Nephron progenitor cell (in vitro differentiated cells): ENCODE data around the gene RPAP3.

ENCODE experiments used
- DNase-seq: peaks from one replicate; pipeline ENCODE4 v3.0.0; 2021
- H3K27ac Mint-ChIP-seq: 2 replicates; pipeline ENCODE4 v1.8.0; 2021; ENCODE audit warnings: mild to moderate bottlenecking, moderate library complexity, mixed read lengths
- H3K27me3 Mint-ChIP-seq: 2 replicates; pipeline ENCODE4 v1.8.0; 2021; ENCODE audit warnings: mild to moderate bottlenecking, low read depth, mixed read lengths; ENCODE audit not compliant: poor library complexity
- H3K36me3 Mint-ChIP-seq: 2 replicates; pipeline ENCODE4 v1.8.0; 2021; ENCODE audit warnings: low read depth, mixed read lengths
- H3K4me1 Mint-ChIP-seq: 2 replicates; pipeline ENCODE4 v1.8.0; 2021; ENCODE audit warnings: mixed read lengths
- H3K4me3 Mint-ChIP-seq: 2 replicates; pipeline ENCODE4 v1.8.0; 2021; ENCODE audit warnings: mild to moderate bottlenecking, moderate library complexity, mixed read lengths
- H3K9me3 Mint-ChIP-seq: 2 replicates; pipeline ENCODE4 v1.8.0; 2021; ENCODE audit warnings: mild to moderate bottlenecking, moderate library complexity, mixed read lengths
- TF ChIP-seq, protein P1 (sequence below): fragments of 200-600 bp; sonication (generic); IDR thresholded peaks from 2 replicates; pipeline ENCODE4 v1.5.0; 2021; ENCODE audit warnings: antibody characterized with exemption

Gene RPAP3

DNA sequence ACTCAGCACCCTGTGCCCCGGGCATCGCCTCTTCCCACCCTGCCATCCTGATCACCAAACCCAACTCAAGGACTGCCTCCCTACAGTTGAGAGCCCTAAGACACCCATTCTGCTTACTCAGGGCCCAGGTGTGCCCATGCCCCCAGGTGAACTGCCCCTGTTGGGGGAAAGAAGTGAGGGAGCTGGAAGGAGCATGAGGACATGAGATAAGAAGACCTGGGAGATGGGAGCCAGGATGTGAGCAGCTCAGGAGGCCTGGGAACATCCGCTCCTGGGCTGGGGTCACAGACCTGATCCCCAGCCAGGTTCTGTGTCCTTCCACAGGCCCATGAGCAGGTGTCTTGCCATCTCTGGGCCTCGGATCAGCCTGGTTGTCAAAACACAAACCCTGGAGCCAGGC is 46.3 kb upstream of the RPAP3 start:
- H3K9me3 Mint-ChIP-seq, result no peaks in the 10 kb centered on the region
- no peak overlapping the region for H3K27ac Mint-ChIP-seq
- H3K36me3 Mint-ChIP-seq, result peaks cover 11% of the 10 kb centered on the region
- H3K4me1 Mint-ChIP-seq, result peaks cover 70% of the 10 kb centered on the region
- no peak overlapping the region for H3K4me3 Mint-ChIP-seq
- no peaks in the 10 kb centered on the region for H3K27me3 Mint-ChIP-seq
- TF ChIP-seq, protein P1, sequence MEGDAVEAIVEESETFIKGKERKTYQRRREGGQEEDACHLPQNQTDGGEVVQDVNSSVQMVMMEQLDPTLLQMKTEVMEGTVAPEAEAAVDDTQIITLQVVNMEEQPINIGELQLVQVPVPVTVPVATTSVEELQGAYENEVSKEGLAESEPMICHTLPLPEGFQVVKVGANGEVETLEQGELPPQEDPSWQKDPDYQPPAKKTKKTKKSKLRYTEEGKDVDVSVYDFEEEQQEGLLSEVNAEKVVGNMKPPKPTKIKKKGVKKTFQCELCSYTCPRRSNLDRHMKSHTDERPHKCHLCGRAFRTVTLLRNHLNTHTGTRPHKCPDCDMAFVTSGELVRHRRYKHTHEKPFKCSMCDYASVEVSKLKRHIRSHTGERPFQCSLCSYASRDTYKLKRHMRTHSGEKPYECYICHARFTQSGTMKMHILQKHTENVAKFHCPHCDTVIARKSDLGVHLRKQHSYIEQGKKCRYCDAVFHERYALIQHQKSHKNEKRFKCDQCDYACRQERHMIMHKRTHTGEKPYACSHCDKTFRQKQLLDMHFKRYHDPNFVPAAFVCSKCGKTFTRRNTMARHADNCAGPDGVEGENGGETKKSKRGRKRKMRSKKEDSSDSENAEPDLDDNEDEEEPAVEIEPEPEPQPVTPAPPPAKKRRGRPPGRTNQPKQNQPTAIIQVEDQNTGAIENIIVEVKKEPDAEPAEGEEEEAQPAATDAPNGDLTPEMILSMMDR, result no peak
- DNase-seq, result no peak

DNA sequence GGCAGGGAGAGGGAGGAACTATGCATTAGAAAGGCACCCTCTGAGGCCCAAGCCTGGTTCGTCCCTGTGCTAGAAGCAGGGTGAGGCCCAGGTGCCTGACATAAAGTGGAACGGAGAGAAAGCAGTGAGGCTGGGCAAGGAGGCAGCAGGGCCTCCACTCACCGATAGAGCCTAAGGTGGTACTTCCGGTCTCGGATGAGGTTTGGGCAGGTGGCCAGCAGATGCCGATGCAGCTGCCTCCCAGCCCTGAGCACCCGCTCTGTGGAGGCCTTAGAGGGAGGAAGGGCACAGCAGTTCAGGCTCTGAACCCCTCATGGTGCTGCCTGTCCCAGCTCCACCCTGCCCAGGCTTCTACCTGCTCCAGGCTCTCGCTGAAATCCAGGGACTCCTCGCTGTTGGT is 45.7 kb upstream of the RPAP3 start:
- no peaks in the 10 kb centered on the region for H3K27me3 Mint-ChIP-seq
- no peaks in the 10 kb centered on the region for H3K9me3 Mint-ChIP-seq
- no peak overlapping the region for H3K4me3 Mint-ChIP-seq
- H3K4me1 Mint-ChIP-seq, result peaks cover 70% of the 10 kb centered on the region
- TF ChIP-seq, protein P1, result no peak
- H3K27ac Mint-ChIP-seq, result peak overlapping the region; percentile 87
- no peak for DNase-seq
- H3K36me3 Mint-ChIP-seq, result peaks cover 15% of the 10 kb centered on the region

DNA sequence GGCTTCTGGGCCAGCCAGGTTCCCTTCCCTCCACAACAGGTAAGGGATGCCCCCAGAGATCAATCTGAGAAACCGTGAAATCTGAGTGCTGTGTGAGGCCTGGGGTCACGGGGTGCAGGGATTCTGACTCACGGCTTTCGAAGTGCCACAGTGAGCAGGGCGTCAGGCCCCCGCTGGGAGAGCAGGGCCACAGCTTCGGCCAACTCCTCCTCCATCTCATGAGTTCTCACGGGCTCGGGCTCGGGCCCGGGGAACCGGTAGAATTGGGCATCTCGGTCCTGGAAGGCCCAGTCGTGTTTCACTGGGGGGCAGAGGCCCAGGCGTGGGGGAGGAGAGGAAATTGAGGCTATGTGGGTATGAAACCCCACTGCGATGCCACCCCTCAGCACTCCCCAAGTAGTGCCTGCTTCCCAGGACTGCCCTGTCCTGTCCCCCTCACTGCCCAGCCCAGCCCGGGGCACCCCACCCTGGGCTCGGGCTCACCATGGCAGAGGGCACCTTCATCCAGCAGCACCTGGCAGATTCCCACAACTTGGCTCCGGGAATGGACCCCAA is 45.2 kb upstream of the RPAP3 start:
- TF ChIP-seq, protein P1, result no peak
- H3K9me3 Mint-ChIP-seq, result no peaks in the 10 kb centered on the region
- no peak for DNase-seq
- no peak overlapping the region for H3K27ac Mint-ChIP-seq
- peaks cover 70% of the 10 kb centered on the region for H3K4me1 Mint-ChIP-seq
- no peaks in the 10 kb centered on the region for H3K27me3 Mint-ChIP-seq
- H3K4me3 Mint-ChIP-seq, result no peak overlapping the region
- peaks cover 15% of the 10 kb centered on the region for H3K36me3 Mint-ChIP-seq

DNA sequence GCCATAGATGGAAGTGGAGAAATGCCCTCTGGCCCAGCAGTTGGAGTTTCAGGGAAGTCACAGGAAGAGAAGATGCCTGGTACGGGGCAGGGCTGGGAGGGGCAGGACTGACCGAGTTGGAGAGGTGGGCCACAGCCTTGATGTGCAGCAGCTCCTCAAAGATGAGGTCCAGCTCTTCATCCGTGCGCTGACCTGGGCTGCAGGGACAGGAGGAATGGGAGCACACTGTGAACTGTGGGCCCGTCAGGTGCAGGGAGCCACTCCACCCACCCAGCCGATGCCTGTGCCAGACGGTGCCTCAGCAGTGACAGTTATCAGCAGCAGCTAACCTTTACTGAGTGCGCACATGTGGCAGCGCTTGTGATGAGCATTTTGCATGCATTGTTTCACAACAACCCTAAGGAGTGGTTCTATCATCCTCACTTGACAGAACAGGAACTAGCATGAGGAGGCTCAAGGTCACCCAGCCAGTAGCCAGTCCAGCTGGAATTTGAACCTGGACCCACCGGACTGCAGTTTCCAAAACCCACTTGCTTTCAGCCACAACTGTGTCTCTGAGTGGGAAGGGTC is 44.5 kb upstream of the RPAP3 start:
- H3K4me1 Mint-ChIP-seq, result peaks cover 70% of the 10 kb centered on the region
- no peaks in the 10 kb centered on the region for H3K9me3 Mint-ChIP-seq
- no peaks in the 10 kb centered on the region for H3K27me3 Mint-ChIP-seq
- peak overlapping the region; percentile 35 for H3K4me3 Mint-ChIP-seq
- H3K36me3 Mint-ChIP-seq, result peaks cover 15% of the 10 kb centered on the region
- TF ChIP-seq, protein P1, result no peak
- no peak overlapping the region for H3K27ac Mint-ChIP-seq
- DNase-seq, result no peak

DNA sequence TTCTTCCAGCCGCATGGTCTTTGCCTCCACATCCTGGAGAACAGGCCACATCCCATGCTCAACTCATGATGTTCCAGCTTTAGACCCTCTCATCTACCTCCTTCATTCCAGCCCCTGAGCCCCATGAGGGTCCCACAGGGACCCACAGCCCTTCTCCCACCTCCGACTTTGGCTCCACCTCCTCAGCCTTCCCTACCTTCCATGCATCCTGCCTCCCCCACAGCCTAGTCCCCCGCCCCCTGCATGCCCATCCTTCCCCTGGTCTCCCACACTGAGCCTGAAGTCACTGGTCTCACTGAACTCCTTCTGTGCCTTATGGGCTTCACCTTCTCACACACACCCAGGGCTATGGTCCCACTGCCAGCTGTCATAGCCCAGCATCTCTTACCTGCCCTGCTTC is 43.1 kb upstream of the RPAP3 start:
- H3K36me3 Mint-ChIP-seq, result peaks cover 15% of the 10 kb centered on the region
- no peak overlapping the region for H3K27ac Mint-ChIP-seq
- no peak overlapping the region for H3K4me3 Mint-ChIP-seq
- H3K9me3 Mint-ChIP-seq, result no peaks in the 10 kb centered on the region
- TF ChIP-seq, protein P1, result no peak
- DNase-seq, result no peak
- H3K4me1 Mint-ChIP-seq, result peaks cover 66% of the 10 kb centered on the region
- no peaks in the 10 kb centered on the region for H3K27me3 Mint-ChIP-seq

DNA sequence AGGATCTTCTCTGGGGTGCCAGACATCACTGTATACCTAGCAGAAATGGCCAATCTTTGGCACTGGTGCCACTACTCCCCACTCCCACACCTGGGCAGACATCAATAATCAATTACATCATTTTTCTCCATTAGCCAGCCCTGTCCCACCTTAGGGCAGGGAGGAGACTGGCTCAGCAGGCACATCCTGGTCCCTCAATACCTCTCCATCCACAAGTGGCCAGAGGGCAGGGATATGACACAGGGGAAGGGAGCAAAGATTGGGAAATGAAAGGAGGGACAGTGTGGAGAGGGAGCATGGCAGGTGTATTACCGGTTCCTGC is 42.6 kb upstream of the RPAP3 start:
- Mint-ChIP-seq H3K9me3 (no peaks in the 10 kb centered on the region), H3K27me3 (no peaks in the 10 kb centered on the region), H3K4me1 (peaks cover 66% of the 10 kb centered on the region), H3K4me3 (no peak overlapping the region), H3K27ac (no peak overlapping the region), H3K36me3 (peaks cover 15% of the 10 kb centered on the region)
- TF ChIP-seq, protein P1, result no peak
- DNase-seq, result no peak
